Parathyroid adenoma (tissue), 2 donors: ENCODE results near the gene KLF16.

Experiments
- H2AFZ ChIP-seq: fragments of 300-600 bp; sonication (generic); one replicate; pipeline ENCODE4 v1.7.0; 2017; ENCODE audit warnings: antibody characterized with exemption, mild to moderate bottlenecking
- H3K27ac ChIP-seq: fragments of 300-600 bp; sonication (generic); one replicate; pipeline ENCODE4 v1.7.0; 2017
- H3K27me3 ChIP-seq: fragments of 300-600 bp; sonication (generic); one replicate; pipeline ENCODE4 v1.7.0; 2017; ENCODE audit warnings: low read length; ENCODE audit not compliant: control insufficient read depth, insufficient read depth
- H3K36me3 ChIP-seq: fragments of 300-600 bp; sonication (generic); one replicate; pipeline ENCODE4 v1.7.0; 2017; ENCODE audit warnings: low read length; ENCODE audit not compliant: control insufficient read depth, insufficient read depth
- H3K4me1 ChIP-seq: fragments of 300-600 bp; sonication (generic); one replicate; pipeline ENCODE4 v1.7.0; 2017; ENCODE audit warnings: control low read depth
- H3K4me2 ChIP-seq: fragments of 300-600 bp; sonication (generic); one replicate; pipeline ENCODE4 v1.7.0; 2017; ENCODE audit warnings: low read length
- H3K4me3 ChIP-seq: fragments of 300-600 bp; sonication (generic); one replicate; pipeline ENCODE4 v1.7.0; 2017; ENCODE audit warnings: low read depth, low read length
- H3K79me2 ChIP-seq: fragments of 300-600 bp; sonication (generic); one replicate; pipeline ENCODE4 v1.7.0; 2017; ENCODE audit warnings: control low read depth
- H3K9ac ChIP-seq: fragments of 300-600 bp; sonication (generic); one replicate; pipeline ENCODE4 v1.7.0; 2017; ENCODE audit warnings: mild to moderate bottlenecking
- H3K9me3 ChIP-seq: fragments of 300-600 bp; sonication (generic); one replicate; pipeline ENCODE4 v1.7.0; 2017; ENCODE audit warnings: low read length; ENCODE audit not compliant: control insufficient read depth
- TF ChIP-seq, protein P1 (sequence below): fragments of 300-600 bp; sonication (generic); IDR thresholded peaks from one replicate; pipeline ENCODE4 v1.7.0; 2017; ENCODE audit warnings: antibody characterized with exemption, mild to moderate bottlenecking
- donor health status: primary hyperparathyroidism.

Gene KLF16

DNA sequence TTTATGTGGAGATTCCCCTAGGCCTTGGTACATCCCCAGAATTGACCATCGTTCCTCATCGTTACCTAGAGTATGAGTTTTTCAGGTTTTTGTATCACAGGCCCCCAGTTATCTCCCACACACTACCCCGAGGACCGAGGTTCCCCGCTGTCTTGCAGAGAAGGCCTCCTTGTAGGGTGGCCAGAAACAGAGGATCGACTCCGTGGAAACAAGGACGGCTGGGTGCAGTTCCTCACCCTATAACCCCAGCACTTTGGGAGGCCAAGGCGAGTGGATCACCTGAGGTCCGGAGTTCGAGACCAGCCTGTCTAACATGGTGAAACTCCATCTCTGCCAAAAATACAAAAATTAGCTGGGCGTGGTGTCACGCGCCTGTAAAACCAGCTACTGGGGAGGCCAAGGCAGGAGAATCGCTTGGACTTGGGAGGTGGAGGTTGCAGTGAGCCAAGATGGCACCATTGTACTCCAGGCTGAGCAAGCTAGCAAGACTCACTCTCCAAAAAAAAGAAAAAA, 42.5 kb upstream of the KLF16 start:
- Histone ChIP-seq H3K9me3 (no peaks in the 10 kb centered on the region), H3K4me1 (peaks cover 4% of the 10 kb centered on the region)
- TF ChIP-seq, protein P1, sequence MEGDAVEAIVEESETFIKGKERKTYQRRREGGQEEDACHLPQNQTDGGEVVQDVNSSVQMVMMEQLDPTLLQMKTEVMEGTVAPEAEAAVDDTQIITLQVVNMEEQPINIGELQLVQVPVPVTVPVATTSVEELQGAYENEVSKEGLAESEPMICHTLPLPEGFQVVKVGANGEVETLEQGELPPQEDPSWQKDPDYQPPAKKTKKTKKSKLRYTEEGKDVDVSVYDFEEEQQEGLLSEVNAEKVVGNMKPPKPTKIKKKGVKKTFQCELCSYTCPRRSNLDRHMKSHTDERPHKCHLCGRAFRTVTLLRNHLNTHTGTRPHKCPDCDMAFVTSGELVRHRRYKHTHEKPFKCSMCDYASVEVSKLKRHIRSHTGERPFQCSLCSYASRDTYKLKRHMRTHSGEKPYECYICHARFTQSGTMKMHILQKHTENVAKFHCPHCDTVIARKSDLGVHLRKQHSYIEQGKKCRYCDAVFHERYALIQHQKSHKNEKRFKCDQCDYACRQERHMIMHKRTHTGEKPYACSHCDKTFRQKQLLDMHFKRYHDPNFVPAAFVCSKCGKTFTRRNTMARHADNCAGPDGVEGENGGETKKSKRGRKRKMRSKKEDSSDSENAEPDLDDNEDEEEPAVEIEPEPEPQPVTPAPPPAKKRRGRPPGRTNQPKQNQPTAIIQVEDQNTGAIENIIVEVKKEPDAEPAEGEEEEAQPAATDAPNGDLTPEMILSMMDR: no peak

DNA sequence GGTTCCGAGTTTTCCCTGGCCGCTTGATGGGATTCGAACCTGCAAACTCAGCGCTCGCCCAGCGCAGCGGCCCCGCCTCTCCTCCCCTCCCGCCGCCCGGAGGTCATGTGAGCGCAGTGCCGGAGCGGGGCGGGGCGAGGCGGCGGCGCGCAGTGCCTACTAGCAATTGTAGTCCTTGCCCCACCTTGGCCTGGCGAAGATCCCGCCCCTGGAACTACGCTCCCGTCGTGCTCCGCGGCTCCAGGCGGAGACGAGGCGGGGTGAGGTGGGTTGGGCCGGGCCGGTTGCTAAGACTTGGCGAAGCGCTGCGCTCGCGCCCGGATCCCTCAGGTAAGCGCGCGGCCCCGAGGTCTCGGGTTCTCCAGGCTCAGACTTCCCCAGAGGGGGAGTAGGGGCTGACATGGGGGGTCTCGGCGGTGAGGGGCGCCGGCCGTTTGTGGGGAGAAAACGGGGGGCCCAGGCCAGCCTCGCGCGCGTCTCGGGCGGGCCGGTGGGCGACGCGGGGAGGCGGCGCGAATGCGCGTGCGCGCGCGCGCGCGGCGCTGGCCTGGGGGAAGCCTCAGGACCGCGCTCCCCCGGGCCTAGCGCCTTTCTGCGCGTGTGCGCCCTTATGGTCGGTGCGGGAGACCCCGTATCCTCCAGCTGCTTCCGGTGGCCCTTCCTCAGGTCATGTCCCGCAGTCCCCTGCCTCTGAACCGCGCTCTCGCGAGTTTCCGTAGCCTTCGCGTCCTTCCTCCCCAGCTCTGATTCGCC, 41.9 kb upstream of the KLF16 start, which contains the start of the genes ADAT3 and SCAMP4:
ADAT3 (plus strand) TSS at position 290 of the 753 bp plus-strand sequence. CDS start 6,649 bp downstream, outside the sequence.
SCAMP4 (plus strand) TSS at position 290 of the 753 bp plus-strand sequence. CDS start 9,621 bp downstream, outside the sequence.
- Histone ChIP-seq H3K4me1 (peaks cover 4% of the 10 kb centered on the region), H3K79me2 (peaks cover 8% of the 10 kb centered on the region), H3K4me2 (peak within 1 kb of the TSS; percentile 97), H3K9ac (no peak within 1 kb of the TSS), H3K4me3 (peak within 1 kb of the TSS; percentile 71), H3K27me3 (no peaks in the 10 kb centered on the region), H3K27ac (peak within 1 kb of the TSS; percentile 43), H2AFZ (peak within 1 kb of the TSS; percentile 69), H3K9me3 (no peaks in the 10 kb centered on the region), H3K36me3 (no peaks in the 10 kb centered on the region)
- TF ChIP-seq, protein P1: no peak

More for the DNA sequence above, 42.5 kb upstream of the KLF16 start:
- Histone ChIP-seq H3K36me3 (no peaks in the 10 kb centered on the region), H2AFZ (peak overlapping the region; percentile 61), H3K79me2 (peaks cover 8% of the 10 kb centered on the region), H3K4me3 (peak overlapping the region; percentile 71), H3K27me3 (no peaks in the 10 kb centered on the region), H3K9ac (no peak overlapping the region), H3K4me2 (peak overlapping the region; percentile 97), H3K27ac (peak overlapping the region; percentile 37)

DNA sequence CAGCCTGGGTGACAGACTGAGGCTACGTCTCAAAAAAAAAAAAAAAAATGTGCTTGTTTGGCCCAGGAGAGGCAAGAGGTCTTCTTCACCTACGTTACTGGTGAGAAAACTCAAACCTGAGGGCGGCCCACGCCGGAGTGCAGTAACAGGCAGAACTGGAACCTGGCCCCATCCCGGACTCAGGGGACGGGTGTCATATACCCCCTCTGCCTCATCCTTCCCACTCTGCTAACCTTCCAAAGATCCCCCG, 41.4 kb upstream of the KLF16 start:
- TF ChIP-seq, protein P1: no peak
- Histone ChIP-seq H2AFZ (no peak overlapping the region), H3K36me3 (no peaks in the 10 kb centered on the region), H3K4me3 (peak overlapping the region; percentile 71), H3K4me2 (peak overlapping the region; percentile 61), H3K79me2 (peaks cover 8% of the 10 kb centered on the region), H3K27me3 (no peaks in the 10 kb centered on the region), H3K9me3 (no peaks in the 10 kb centered on the region), H3K4me1 (peaks cover 4% of the 10 kb centered on the region), H3K27ac (peak overlapping the region; percentile 43), H3K9ac (no peak overlapping the region)

DNA sequence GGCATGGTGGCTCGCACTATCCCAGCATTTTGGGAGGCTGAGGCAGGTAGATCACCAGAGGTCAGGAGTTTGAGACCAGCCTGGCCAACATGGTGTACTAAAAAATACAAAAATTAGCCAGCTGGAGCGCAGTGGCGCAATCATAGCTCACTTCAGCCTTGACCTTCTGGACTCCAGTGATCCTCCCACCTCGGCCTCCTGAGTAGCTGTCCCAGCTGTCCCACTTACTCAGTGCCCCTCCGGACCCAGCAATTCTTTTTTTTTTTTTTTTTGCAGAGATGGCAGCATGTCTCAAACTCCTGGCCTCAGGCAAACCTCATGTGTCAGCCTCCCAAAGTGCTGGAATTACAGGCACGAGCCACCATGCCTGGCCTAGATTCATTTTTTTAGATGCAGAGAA, 39.5 kb upstream of the KLF16 start:
- Histone ChIP-seq H3K27me3 (no peaks in the 10 kb centered on the region), H3K4me1 (no peaks in the 10 kb centered on the region), H2AFZ (no peak overlapping the region), H3K79me2 (peaks cover 8% of the 10 kb centered on the region), H3K9me3 (no peaks in the 10 kb centered on the region), H3K36me3 (no peaks in the 10 kb centered on the region), H3K4me3 (no peak overlapping the region), H3K27ac (no peak overlapping the region), H3K4me2 (no peak overlapping the region), H3K9ac (no peak overlapping the region)
- TF ChIP-seq, protein P1: no peak
